PC-3 (cell line): ENCODE data around the gene HNF4A. TPM values are rescaled to one million over a fixed set of nuclear protein-coding genes. Genes with fewer than 3 reads are reported as not detected.

Experiments
- ATAC-seq: fragments of 200-7000 bp; cut with Tn5 transposase; 2 replicates; pipeline ENCODE4 v1.9.1; 2020; ENCODE audit warnings: mild to moderate bottlenecking, moderate library complexity
- BruUV-seq: library from RNA; stranded (reverse); fragments of 400-500 nt; replicated peaks from 2 replicates; lab custom pipeline; 2021; lab: Mats Ljungman, UMichigan
- CTCF ChIA-PET: fragments of 300-600 bp; sonication (Branson Sonifier 250); formaldehyde crosslinking; loops from one replicate; lab custom pipeline; 2022; ENCODE audit warnings: antibody characterized with exemption; lab: Charles Lee
- POLR2A ChIA-PET: fragments of 300-600 bp; sonication (Branson Sonifier 250); formaldehyde crosslinking; loops from one replicate; lab custom pipeline; 2022; ENCODE audit warnings: antibody characterized with exemption; ENCODE audit not compliant: unreplicated experiment; lab: Charles Lee
- DNase-seq: peaks from one replicate; pipeline ENCODE4 v3.0.0-alpha.2; 2015
- H2AFZ ChIP-seq: fragments of 300-600 bp; sonication (generic); 2 replicates; pipeline ENCODE4 v1.6.0; 2016; ENCODE audit warnings: antibody characterized with exemption, low read length
- H3F3A ChIP-seq: fragments of 300-600 bp; sonication (generic); one replicate; pipeline ENCODE4 v1.6.0; 2017; ENCODE audit warnings: antibody characterized with exemption, low read length, control low read depth, mild to moderate bottlenecking; ENCODE audit not compliant: unreplicated experiment
- H3K27ac ChIP-seq: fragments of 300-600 bp; sonication (generic); 2 replicates; pipeline ENCODE4 v1.5.1; 2016; ENCODE audit warnings: mild to moderate bottlenecking, low read length
- H3K27me3 ChIP-seq: fragments of 300-600 bp; sonication (generic); 2 replicates; pipeline ENCODE4 v1.6.1; 2016; ENCODE audit warnings: low read length, mixed read lengths
- H3K36me3 ChIP-seq: fragments of 300-600 bp; sonication (generic); 2 replicates; pipeline ENCODE4 v1.6.1; 2016; ENCODE audit warnings: low read depth, mixed run types, low read length, mixed read lengths
- H3K4me1 ChIP-seq: fragments of 300-600 bp; sonication (generic); 2 replicates; pipeline ENCODE4 v1.5.1; 2016; ENCODE audit warnings: low read length; ENCODE audit not compliant: insufficient read depth
- H3K4me2 ChIP-seq: fragments of 300-600 bp; sonication (generic); 2 replicates; pipeline ENCODE4 v1.6.0; 2016; ENCODE audit warnings: low read length
- H3K4me3 ChIP-seq: fragments of 300-600 bp; sonication (generic); 2 replicates; pipeline ENCODE4 v1.5.1; 2016; ENCODE audit warnings: mild to moderate bottlenecking, low read length, mixed read lengths
- H3K79me2 ChIP-seq: fragments of 300-600 bp; sonication (generic); 2 replicates; pipeline ENCODE4 v1.6.1; 2017; ENCODE audit warnings: low read length, mixed read lengths
- H3K9ac ChIP-seq: fragments of 300-600 bp; sonication (generic); 2 replicates; pipeline ENCODE4 v1.6.0; 2016; ENCODE audit warnings: mild to moderate bottlenecking, low read length
- H3K9me2 ChIP-seq: fragments of 300-600 bp; sonication (generic); replicated peaks from 2 replicates; pipeline ENCODE4 v1.6.1; 2016; ENCODE audit warnings: mixed run types, low read length, mixed read lengths
- H3K9me3 ChIP-seq: fragments of 300-600 bp; sonication (generic); 2 replicates; pipeline ENCODE4 v1.6.1; 2016; ENCODE audit warnings: low read length, mixed read lengths
- H4K20me1 ChIP-seq: fragments of 300-600 bp; sonication (generic); 2 replicates; pipeline ENCODE4 v1.6.1; 2016; ENCODE audit warnings: low read length, mixed read lengths
- CTCF ChIP-seq: fragments of 300-600 bp; sonication (generic); conservative IDR thresholded peaks from 2 replicates; pipeline ENCODE4 v1.5.1; 2017; ENCODE audit warnings: antibody characterized with exemption, low read depth, mild to moderate bottlenecking, low read length
- EZH2 ChIP-seq: fragments of 300-600 bp; sonication (generic); IDR thresholded peaks from one replicate; pipeline ENCODE4 v1.6.1; 2017; ENCODE audit warnings: antibody characterized with exemption, mild to moderate bottlenecking, low read length; ENCODE audit not compliant: unreplicated experiment
- EZH2phosphoT487 ChIP-seq: fragments of 300-600 bp; sonication (generic); IDR thresholded peaks from 2 replicates; pipeline ENCODE4 v1.6.1; 2018; ENCODE audit warnings: mild to moderate bottlenecking, antibody characterized with exemption, low read length, borderline replicate concordance
- intact Hi-C: fragments of 100-400 bp; cut with micrococcal nuclease; formaldehyde crosslinking; loops from 2 replicates; pipeline ENCODE4 v1.9.0; 2023
- total RNA-seq: library from RNA; depleted of rRNA; stranded (reverse); fragments of >200 nt; gene quantifications from 2 replicates; pipeline ENCODE4 v1.2.3, GENCODE V29; 2014

Gene HNF4A
- total RNA-seq, 1 experiment from 2014 or later = not detected

DNA sequence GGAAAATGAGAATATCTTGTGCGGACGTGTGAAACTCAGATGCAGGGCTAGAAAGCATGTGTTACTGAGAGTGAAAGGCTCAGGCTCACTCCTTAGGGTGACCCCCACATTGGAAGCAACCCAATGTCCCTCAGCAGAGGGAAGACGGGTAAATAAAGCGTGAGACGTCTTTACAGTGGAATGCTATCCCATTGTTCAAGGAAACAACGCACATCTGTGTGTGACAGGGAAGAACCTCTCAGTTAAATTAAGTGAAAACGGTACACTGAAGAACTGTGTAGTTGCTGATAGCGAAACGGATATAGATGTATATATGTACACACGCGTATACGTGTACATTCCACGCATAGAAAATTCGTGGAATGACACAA lies 839 bp downstream of the HNF4A start:
- Histone ChIP-seq H3K79me2 (no peaks in the 10 kb centered on the region), H3K27ac (no peak overlapping the region), H3K4me1 (no peaks in the 10 kb centered on the region), H3K27me3 (peaks cover 32% of the 10 kb centered on the region), H3K4me3 (no peak overlapping the region), H3K36me3 (no peaks in the 10 kb centered on the region), H3K9me3 (no peaks in the 10 kb centered on the region), H3K9me2 (no peaks in the 10 kb centered on the region), H3K9ac (no peak overlapping the region), H3K4me2 (no peak overlapping the region), H4K20me1 (no peaks in the 10 kb centered on the region), H2AFZ (no peak overlapping the region), H3F3A (no peaks in the 10 kb centered on the region)
- ATAC-seq (no peak), DNase-seq (no peak)
- ChIA-PET POLR2A (no interaction called here), CTCF (no interaction called here)
- no peak for TF ChIP-seq EZH2phosphoT487
- no peak for TF ChIP-seq CTCF
- no peak for TF ChIP-seq EZH2
- intact Hi-C loops = no loop called here
- no TSS peak for BruUV-seq

- no peak for ATAC-seq
- ChIA-PET POLR2A (no interaction called here), CTCF (no interaction called here)
- Histone ChIP-seq H3K79me2 (no peaks in the 10 kb centered on the region), H3K4me3 (no peak overlapping the region), H3K36me3 (no peaks in the 10 kb centered on the region), H4K20me1 (no peaks in the 10 kb centered on the region), H3F3A (no peaks in the 10 kb centered on the region), H3K27ac (no peak overlapping the region), H3K27me3 (peaks cover 32% of the 10 kb centered on the region), H3K9me2 (no peaks in the 10 kb centered on the region), H2AFZ (no peak overlapping the region), H3K9me3 (no peaks in the 10 kb centered on the region), H3K4me2 (no peak overlapping the region), H3K9ac (no peak overlapping the region), H3K4me1 (no peaks in the 10 kb centered on the region)
- no peak for DNase-seq
- TF ChIP-seq CTCF = no peak
- TF ChIP-seq EZH2 = no peak
- TF ChIP-seq EZH2phosphoT487 = no peak
- intact Hi-C loops = no loop called here
- no TSS peak for BruUV-seq
These were observed 1.5 kb downstream of the HNF4A start for GRCh38 chr20:44357020-44357419.

DNA sequence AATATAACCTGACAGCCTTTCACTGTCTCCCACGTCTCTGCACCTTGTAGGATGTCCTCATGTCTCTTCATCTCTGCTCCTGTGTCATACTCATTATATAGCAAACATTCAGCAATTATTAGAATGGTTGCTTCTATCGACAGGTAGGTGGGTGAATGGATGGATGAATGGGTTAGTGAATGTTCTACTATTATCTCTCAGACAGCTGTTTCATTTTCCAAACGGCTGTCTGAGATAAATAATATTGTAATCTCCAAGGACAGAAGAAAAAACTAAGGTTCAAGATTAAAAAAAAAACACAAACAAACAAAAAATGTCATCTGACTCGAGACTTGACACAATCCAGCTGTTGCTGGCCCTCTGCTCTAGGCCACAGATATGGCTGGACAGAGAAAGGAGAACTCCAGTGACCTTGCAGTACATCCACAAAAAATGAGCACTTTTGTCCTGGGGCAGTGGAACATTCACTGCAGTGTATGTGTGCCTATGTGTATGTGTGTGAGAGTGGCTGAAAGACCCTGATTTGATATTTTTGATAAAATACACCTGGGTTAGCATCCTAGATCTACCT lies 2.1 kb downstream of the HNF4A start:
- peaks cover 32% of the 10 kb centered on the region for H3K27me3 ChIP-seq
- ChIA-PET CTCF (interaction anchor here (0.6 kb wide), 2 partner anchors 26 to 134 kb away, joined by 3 to 7 read pairs; no protein-coding TSS in a partner anchor), POLR2A (interaction anchor here (0.6 to 0.7 kb wide), 3 partner anchors 29 to 291 kb away, joined by 3 to 5 read pairs (median 4); no protein-coding TSS in a partner anchor)
- BruUV-seq = no TSS peak
- H3K36me3 ChIP-seq = no peaks in the 10 kb centered on the region
- no peaks in the 10 kb centered on the region for H3K79me2 ChIP-seq
- no peaks in the 10 kb centered on the region for H4K20me1 ChIP-seq
- no peaks in the 10 kb centered on the region for H3F3A ChIP-seq
- no peak overlapping the region for H3K27ac ChIP-seq
- no peak overlapping the region for H3K4me3 ChIP-seq
- H3K9me2 ChIP-seq = no peaks in the 10 kb centered on the region
- H2AFZ ChIP-seq = no peak overlapping the region
- no peak overlapping the region for H3K9ac ChIP-seq
- TF ChIP-seq EZH2 (no peak), EZH2phosphoT487 (no peak), CTCF (no peak)
- H3K4me1 ChIP-seq = no peaks in the 10 kb centered on the region
- H3K4me2 ChIP-seq = no peak overlapping the region
- ATAC-seq (no peak), DNase-seq (no peak)
- no peaks in the 10 kb centered on the region for H3K9me3 ChIP-seq
- intact Hi-C loops = no loop called here
